Mammary epithelial cell (primary cell): ENCODE data around the gene GLCE.
"Not testable (repeated sequence)": the region's sequence is repeated elsewhere in the genome, so short reads cannot be mapped to it uniquely, and the experiment has no call there.

Experiments
- CTCF ChIP-seq, 2 donors: IDR thresholded peaks in 1 of 2; conservative IDR thresholded peaks in 1 of 2; 2 replicates each; pipeline ENCODE4 v1.5.1; 2011 to 2012; ENCODE audit warnings: inconsistent platforms in 2 of 2, low read length in 2 of 2, mild to moderate bottlenecking in 2 of 2, control low read depth in 1 of 2, low read depth in 1 of 2; ENCODE audit not compliant: insufficient read depth in 1 of 2; ENCODE audit errors: extremely low read depth in 1 of 2
- EZH2 ChIP-seq: IDR thresholded peaks from 2 replicates; pipeline ENCODE4 v1.6.1; 2012; ENCODE audit warnings: low read length, inconsistent platforms, borderline replicate concordance

DNA sequence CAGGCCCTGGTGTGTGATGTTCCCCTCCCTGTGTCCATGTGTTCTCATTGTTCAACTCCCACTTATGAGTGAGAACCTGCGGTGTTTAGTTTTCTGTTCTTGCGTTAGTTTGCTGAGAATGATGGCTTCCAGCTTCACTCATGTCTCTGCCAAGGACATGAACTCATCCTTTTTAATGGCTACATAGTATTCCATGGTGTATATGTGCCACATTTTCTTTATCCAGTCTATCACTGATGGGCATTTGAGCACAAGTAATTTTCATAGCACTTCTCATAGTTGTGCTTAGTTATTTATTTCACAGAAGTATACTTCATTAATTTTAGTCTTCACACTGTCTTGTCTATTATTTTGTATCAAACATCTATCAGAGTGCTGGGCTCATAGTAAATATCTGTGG, 6.8 kb upstream of the GLCE start:
- not testable (repeated sequence) for TF ChIP-seq CTCF (conservative IDR thresholded peaks at IDR 0.05 in 1 of 2, IDR thresholded peaks at IDR 0.05 in 1 of 2; ENCODE audit: extremely low read depth in 1 of 2, insufficient read depth in 1 of 2, low read depth in 1 of 2, low read length in 2 of 2); EZH2
